A549 (cell line): ENCODE measurements around the gene TCF12.
"Not testable (repeated sequence)": the region's sequence is repeated elsewhere in the genome, so short reads cannot be mapped to it uniquely, and the experiment has no call there.

Source experiments
- BHLHE40 ChIP-seq: IDR thresholded peaks from 2 replicates; pipeline ENCODE4 v1.6.1; 2012; ENCODE audit warnings: low read depth, low read length, inconsistent platforms
- CBX2 ChIP-seq: fragments of 200-600 bp; sonication (generic); IDR thresholded peaks from 2 replicates; pipeline ENCODE4 v1.6.1; 2016; ENCODE audit warnings: low read depth, mild to moderate bottlenecking, borderline replicate concordance
- CTCF ChIP-seq: fragments of >200 bp; sonication (Bioruptor Twin); formaldehyde crosslinking; IDR thresholded peaks from 3 replicates; pipeline ENCODE4 v1.5.1; 2016
- EP300 ChIP-seq, 2 experiments: fragments of >200 bp; sonication (Bioruptor Twin); formaldehyde crosslinking; IDR thresholded peaks; 2 replicates in 1 of 2; 3 replicates in 1 of 2; pipeline ENCODE4 v1.6.1; 2016 to 2017
- JUN ChIP-seq, 2 experiments: fragments of >200 bp; sonication (Bioruptor Twin); formaldehyde crosslinking; IDR thresholded peaks; 2 replicates in 1 of 2; 3 replicates in 1 of 2; pipeline ENCODE4 v1.6.1; 2016 to 2017
- KDM5A ChIP-seq: fragments of 200-600 bp; sonication (generic); IDR thresholded peaks from 2 replicates; pipeline ENCODE4 v1.6.1; 2016; ENCODE audit warnings: antibody characterized with exemption, mild to moderate bottlenecking
- POLR2A ChIP-seq: IDR thresholded peaks from 2 replicates; pipeline ENCODE4 v1.6.1; 2012; ENCODE audit warnings: mild to moderate bottlenecking, low read length
- SREBF2 ChIP-seq: fragments of 450-650 bp; IDR thresholded peaks from 2 replicates; pipeline ENCODE4 v1.6.1; 2014; ENCODE audit warnings: mild to moderate bottlenecking, moderate library complexity

- not testable (repeated sequence) for TF ChIP-seq JUN (IDR thresholded peaks at IDR 0.05); SREBF2; CTCF; BHLHE40; CBX2; KDM5A; EP300 (IDR thresholded peaks at IDR 0.05); POLR2A
Observed at GRCh38 chr15:57097919-57098543, 179.6 kb downstream of the TCF12 start.
